ENCODE results near the gene PYCARD.
"Not testable (repeated sequence)": the region's sequence is repeated elsewhere in the genome, so short reads cannot be mapped to it uniquely, and the experiment has no call there.

The PYCARD gene

DNA sequence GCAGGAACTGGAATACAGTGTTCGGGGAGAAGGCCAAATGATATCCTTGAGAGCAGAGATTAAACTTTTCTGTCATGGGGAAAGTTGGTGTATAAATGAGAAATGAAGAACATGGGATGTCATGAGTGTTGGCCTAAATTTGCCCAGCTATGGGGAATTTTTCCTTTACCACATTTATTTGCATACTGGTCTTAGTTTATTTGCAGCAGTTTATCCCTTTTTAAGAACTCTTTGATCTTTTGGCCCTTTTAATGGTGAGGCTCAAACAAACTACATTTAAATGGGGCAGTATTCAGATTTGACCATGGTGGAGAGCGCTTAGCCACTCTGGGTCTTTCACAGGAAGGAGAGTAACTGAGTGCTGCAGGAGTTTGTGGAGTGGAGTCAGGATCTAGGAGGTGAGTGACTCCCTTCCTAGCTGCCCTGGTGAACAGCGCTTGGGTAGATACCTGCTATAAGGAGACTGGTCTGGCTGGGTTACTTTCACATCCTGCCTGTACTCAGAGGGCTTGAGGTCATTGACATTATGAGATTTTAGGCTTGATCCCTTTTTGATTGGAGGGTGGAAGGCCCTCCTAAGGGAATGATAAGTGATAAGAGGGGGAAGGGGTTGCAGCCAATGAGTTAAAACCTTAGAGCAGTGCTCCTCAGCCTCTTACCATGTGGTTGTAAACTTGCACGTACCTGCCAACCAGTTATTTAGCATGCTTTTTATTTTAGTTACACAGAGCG, 10.7 kb downstream of the PYCARD start:
- in situ Hi-C loops (cut with MboI; ENCODE audit: low sequenced_read_pairs): no loop called here

DNA sequence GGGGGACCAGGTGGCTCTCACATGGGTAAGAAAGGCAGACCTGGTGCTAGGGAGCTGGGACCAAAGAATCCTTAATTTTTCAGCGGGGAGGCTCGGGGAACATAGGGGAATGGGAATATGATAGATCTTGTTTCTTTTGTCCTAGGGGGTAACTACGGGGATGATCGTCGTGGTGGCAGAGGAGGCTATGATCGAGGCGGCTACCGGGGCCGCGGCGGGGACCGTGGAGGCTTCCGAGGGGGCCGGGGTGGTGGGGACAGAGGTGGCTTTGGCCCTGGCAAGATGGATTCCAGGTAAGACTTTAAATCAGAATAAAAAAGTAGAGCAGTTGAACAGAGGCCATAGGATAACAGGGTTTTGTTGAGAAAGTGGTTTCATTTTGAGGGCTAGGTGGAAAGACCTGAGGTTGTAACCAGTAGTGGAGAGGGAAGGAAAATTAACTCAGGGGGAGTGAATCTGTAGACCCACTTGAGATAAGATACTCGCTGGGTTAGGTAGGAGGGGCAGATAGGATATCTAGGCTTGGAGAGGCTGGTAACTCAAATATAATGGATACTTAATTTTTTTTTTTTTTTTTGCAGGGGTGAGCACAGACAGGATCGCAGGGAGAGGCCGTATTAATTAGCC, 11.6 kb downstream of the PYCARD start:
- in situ Hi-C loops (cut with MboI; ENCODE audit: low sequenced_read_pairs): no loop called here

DNA sequence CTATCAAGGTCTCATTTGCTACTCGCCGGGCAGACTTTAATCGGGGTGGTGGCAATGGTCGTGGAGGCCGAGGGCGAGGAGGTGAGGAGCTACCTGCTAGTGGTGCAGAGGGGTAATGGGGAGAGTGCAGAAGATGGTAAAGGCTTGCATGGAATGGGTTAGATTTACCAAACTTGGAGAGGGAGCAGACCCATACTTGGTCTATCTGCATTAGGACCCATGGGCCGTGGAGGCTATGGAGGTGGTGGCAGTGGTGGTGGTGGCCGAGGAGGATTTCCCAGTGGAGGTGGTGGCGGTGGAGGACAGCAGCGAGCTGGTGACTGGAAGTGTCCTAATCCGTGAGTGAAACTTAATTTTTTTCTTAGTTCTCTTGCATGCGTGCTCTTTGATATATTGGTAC, 12.5 kb downstream of the PYCARD start:
- in situ Hi-C loops (cut with MboI; ENCODE audit: low sequenced_read_pairs): no loop called here

DNA sequence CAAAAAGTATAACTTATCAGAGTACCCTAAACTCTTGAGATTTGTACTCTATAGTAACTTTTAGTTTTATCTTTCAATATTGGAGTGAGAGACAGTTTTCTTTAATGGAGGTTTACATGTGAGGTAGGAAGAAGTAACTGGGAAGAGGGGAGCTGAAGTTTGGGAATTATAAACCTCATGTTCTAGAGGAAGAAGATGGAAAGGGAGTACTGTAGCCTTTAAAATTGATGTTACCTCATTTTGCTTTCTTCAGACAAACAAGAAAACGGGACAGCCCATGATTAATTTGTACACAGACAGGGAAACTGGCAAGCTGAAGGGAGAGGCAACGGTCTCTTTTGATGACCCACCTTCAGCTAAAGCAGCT, 13.2 kb downstream of the PYCARD start:
- in situ Hi-C loops (cut with MboI; ENCODE audit: low sequenced_read_pairs): no loop called here

DNA sequence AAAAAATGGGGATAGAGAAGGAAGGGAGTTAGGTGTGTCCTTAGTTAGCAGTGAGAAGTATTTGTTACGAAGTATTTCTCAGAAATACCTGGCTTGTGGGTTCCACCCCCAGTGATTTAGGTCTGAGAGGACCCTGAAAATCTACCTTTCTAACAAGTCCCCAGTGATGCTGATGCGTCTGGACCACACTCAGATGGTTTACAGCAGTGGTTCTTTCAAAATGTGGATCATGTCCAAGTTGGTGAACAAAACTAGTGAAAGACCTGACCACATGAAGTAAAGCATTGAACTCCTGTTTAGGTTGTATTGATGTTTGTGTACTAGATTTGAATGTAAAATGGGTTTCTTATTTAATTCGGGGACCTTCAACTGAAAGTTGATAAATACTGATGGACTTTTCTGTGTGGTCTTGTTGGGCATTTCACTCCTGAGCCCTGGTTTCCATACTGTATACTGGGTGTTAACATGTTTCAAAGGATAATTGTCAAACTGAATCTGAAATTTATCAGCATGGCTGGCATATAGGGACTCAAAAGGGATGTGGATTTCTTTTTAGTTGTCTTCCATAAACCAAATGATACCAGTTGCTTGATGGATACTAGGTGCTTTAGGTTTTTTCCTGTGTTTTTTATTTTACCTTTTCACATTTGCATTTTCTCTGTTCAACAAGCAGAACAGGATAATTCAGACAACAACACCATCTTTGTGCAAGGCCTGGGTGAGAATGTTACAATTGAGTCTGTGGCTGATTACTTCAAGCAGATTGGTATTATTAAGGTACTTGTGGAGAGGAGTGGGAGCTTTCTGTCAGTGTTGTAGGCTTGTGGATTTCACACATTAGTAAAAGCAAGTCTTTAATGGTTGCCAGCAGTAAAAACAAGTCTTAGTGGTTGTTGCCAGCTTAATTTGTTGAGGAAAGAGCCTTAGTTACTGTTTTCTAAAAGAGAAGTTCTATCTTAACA, 13.8 kb downstream of the PYCARD start:
- in situ Hi-C loops (cut with MboI; ENCODE audit: low sequenced_read_pairs): no loop called here

DNA sequence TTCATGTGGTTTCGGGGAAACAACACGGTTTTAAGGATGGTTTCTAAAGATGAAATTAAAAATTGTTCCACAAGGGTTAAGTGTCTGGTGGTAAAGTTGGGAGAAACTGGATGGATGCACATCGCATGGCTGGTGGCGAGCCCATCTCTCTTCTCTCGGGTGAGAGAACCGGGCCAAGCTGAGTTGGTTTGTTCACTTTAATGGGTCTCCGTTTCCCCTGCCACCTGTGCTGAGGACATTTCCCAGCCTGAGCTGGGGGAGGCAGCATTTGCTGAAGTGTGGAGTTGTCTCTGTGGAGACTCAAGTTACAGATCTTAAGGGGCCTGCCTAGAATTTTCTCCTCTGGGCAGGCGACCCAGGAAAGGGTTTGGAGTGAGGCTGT, 14.8 kb downstream of the PYCARD start:
- in situ Hi-C loops (cut with MboI; ENCODE audit: low sequenced_read_pairs): no loop called here

DNA sequence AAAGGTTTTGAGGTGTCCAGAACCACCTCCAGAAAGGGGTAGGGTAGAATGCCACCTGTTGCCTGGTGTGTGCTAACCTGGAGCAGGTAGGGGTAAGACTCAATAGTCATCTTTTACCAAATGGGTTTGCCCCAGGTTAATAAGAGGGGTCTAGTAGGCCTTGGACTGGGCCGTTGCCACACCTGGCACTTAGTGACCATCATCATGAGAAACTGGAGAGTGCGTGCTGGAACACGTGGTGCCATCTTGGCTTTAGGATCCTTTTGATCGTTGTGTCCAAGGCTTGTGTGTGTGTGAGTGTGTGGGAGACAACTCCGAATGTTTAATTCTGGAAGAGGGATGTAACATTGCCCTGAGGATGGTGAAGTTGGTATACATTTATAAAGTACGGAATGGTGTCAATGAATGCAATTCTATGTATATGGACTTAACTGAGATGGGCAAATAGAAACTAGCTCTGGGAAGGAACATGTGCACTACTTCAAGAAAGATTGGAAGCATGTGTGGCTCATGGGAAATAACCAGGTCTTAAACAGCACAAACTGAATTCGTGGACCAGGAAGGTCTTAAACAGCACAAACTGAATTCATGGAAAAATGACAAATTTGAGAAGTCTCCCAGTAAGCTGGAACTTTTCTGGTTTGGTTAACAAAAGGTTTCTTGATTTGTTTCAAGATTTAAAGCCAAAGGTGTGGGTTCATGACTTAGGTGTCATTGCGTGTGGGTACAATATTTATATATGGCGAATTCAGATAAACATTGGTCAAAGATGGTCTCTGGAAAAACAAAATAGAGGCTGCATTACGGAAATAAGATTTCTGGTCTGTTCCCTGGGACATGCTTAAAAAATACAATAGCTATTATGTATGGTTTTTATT, 15.4 kb downstream of the PYCARD start:
- in situ Hi-C loops (cut with MboI; ENCODE audit: low sequenced_read_pairs): no loop called here

DNA sequence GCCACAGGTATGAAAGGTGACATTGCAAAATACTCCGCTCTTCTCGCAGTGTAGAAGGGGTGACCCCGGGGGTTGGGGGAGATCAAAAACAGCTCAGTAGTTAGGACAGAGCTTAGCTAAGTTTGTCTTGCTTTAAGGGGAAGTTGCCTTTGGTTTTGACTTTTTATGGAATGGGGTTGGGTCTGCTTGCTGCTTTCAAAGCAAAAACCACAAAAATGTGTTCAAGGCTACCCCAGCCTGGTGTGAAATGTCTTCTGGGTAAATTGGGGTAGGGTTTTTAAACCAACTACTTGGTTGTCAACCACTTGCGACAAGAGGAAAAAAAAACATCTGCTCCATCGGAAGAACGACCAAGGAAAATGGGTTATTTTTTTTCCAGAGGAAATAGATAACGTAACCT, 16.4 kb downstream of the PYCARD start:
- in situ Hi-C loops (cut with MboI; ENCODE audit: low sequenced_read_pairs): no loop called here

DNA sequence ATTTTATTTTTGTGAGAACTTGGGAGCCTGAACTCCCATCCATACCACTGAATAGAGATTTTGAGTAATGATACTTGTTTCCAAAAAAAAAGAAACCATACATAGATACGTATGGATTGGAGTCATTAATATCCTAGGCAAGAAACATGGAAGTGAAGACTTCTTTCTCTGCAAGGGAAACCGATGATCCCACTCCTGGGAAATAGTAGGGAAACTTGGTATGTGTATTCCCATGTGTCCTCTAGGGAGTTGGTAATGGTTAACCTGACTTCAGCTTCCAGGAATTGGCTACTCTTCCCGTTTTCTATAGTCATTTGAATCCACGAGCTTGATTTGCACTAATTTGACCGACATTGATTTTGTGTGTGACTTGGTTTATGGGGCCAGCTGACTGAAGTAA, 17.2 kb downstream of the PYCARD start:
- in situ Hi-C loops (cut with MboI; ENCODE audit: low sequenced_read_pairs): no loop called here

DNA sequence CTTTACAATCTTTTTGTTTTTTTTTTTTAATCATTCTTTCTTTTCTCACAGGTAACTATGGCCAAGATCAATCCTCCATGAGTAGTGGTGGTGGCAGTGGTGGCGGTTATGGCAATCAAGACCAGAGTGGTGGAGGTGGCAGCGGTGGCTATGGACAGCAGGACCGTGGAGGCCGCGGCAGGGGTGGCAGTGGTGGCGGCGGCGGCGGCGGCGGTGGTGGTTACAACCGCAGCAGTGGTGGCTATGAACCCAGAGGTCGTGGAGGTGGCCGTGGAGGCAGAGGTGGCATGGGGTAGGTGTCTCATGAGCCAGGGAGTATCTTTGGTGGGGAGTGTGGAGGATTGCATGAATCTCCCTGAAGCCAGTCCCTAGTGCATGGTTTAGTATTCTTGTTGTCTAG, 17.7 kb downstream of the PYCARD start:
- in situ Hi-C loops (cut with MboI; ENCODE audit: low sequenced_read_pairs): no loop called here

DNA sequence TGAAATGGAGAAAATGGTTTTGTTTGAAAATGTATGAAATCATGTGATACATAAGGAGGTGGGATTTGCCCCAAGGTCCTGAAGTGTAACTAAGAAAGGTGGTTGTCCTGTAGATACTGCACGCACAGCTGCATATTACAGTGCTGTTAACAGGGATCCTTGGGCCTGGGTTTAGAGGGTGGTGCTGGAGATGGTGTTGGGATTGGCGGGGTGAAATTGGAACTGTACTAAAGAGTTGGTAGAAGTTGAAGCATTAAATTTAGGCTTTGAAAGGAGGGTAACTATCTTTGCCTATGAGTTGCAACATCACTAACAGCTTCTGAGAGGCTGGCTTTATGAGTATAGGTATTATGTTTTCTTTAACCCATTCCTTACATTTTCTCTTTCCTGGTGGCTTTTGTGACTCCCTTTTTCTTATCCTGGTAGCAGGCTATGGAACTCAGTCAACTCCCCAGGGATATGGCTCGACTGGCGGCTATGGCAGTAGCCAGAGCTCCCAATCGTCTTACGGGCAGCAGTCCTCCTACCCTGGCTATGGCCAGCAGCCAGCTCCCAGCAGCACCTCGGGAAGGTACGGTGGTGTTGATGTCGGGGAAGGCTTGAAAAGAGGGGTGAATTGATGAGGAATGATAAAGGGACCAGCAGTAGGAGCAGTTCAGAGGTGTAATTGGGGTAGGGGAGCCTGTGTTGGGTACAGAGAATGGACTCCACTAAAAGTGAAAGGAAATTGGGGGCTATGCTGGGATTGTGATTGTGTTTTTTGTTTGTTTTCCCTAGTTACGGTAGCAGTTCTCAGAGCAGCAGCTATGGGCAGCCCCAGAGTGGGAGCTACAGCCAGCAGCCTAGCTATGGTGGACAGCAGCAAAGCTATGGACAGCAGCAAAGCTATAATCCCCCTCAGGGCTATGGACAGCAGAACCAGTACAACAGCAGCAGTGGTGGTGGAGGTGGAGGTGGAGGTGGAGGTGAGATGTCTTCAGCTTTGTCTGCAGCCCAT, 18.8 kb downstream of the PYCARD start:
- in situ Hi-C loops (cut with MboI; ENCODE audit: low sequenced_read_pairs): no loop called here

DNA sequence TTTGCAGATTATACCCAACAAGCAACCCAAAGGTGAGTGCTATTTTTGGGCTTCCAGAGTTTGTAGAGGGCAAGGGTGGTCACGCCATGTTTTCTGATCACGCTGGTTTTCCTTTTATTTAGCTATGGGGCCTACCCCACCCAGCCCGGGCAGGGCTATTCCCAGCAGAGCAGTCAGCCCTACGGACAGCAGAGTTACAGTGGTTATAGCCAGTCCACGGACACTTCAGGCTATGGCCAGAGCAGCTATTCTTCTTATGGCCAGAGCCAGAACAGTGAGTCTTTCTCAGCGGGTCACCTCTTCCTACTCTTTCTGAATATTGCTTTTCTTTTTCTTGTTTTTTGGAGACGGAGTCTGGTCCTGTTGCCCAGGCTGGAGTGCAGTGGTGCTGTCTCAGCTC, 20.2 kb downstream of the PYCARD start:
- in situ Hi-C loops (cut with MboI; ENCODE audit: low sequenced_read_pairs): no loop called here

DNA sequence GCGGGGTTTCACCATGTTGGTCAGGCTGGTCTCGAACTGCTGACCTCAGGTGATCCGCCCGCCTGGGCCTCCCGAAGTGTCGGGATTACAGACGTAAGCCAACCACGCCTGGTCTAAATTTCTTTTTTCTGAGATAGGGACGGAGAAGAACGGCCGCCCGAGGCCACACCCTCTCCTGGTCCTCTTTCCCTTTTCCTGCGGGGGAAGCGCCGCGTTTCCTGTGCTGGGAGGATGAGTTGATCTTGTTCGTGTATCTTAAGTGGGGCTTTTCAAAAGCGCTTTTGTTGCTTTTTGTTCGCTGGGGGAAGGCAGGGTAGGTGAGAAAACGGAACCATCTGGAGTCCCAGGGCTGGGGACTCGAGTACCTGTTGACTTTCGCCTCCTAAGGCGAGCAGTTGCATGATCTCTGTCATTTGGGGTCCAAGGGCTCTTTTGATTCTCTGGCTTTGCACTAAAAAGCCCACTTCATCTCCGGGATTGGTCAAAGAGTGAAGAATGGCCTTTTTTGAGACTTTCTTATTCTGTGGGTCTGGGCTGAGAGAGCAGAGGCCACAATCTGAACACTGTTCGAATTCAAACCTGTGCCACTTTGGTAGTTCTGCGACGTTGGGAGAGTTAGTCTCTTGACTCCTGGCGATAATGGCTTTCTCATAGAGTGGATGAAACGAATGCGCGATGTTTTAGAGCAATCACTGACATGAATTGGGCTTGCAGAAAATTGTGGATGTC, 21.3 kb downstream of the PYCARD start:
- in situ Hi-C loops (cut with MboI; ENCODE audit: low sequenced_read_pairs): no loop called here

DNA sequence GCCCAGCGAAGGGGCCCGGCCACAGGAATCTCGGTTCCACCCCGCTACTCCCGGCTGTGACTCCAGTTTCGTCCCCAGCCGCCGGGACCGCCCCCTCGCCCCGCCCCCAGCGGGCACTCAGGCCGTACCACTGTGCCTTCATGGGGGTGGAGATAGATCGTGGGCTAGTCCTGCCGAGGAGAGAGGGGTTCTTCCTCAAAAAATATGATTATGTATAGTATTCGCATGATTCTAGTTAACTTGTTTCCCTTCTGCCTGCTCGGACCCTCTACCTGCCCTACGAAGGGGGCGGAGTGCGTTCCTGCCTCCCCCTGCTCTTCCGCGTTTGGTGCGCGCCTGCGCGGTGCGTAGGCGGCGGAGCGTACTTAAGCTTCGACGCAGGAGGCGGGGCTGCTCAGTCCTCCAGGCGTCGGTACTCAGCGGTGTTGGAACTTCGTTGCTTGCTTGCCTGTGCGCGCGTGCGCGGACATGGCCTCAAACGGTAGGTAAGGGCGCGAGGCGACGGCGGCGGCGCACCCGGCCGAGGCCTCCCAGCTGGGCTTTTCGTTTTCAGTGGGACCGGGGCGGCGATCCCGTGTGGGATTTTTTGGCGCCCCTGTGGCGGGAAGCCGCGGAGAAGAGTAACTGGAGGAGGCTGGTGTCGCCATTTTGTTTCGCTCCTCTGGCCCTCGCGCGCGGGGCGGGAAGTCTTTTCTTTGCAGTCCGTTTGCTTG, 22.7 kb downstream of the PYCARD start, which contains the start of gene FUS:
FUS (plus strand) TSS at position 393 of the 713 bp plus-strand sequence; CDS start at position 469, 76 bp downstream.
- in situ Hi-C loops (cut with MboI; ENCODE audit: low sequenced_read_pairs): no loop called here

DNA sequence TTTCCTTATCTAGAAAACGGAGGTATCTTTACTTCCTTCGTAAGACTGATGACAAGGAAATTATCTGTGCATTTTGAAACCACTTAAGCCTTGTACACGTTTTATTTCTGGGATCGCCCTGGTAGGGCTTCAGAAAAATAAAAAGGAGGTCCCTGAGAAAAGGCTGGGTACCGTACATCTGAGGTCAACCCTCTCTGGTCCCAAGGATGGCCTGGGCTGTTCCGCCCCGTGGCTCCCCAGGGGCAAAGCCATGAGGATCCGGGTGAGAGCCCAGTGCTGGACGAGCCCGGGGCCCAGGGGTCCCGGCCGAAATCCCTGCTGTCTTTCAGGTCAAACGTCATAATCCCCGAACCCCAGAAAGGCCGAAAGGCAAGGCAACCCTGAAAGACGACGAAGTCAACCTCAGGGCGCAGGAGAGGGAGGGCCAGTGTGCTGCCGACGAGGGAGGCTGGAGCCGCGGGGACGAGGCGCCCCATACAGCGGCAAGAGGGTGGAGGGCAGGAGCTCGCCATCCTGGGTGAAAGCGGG, 23.3 kb downstream of the PYCARD start:
- in situ Hi-C loops (cut with MboI; ENCODE audit: low sequenced_read_pairs): no loop called here

DNA sequence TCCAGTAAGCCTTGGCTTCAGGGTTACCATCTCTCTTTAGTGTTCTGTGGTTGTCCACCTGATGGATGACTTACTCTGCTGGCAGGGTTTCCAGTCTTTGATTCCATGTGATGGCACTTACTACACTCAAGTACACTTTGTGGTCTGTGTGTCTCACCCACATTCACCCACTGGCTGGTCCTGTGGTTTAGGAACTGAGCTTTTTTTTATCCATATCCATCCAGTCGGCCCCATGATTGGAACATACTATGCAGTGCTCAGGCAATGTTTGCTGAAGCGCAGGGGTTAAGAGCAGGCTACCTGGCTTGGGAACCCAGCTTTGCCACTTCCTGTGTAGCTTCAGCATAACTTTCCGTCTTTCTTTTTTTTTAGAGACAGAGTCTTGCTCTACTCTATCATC, 25.4 kb downstream of the PYCARD start:
- in situ Hi-C loops (cut with MboI; ENCODE audit: low sequenced_read_pairs): no loop called here

DNA sequence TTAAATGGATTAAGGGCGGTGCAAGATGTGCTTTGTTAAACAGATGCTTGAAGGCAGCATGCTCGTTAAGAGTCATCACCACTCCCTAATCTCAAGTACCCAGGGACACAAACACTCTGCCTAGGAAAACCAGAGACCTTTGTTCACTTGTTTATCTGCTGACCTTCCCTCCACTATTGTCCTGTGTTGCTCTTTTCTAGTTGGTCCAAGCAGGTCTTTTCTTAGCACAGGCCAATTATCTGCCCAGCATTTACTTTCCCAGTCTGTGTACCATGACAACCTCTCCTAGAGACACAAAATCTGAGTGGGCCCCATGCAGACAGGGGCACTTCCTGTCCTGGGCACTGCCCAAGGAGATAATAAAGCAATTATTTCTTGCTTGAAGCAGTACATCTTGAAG, 32.5 kb downstream of the PYCARD start:
- in situ Hi-C loops (cut with MboI; ENCODE audit: low sequenced_read_pairs): not testable (repeated sequence)

DNA sequence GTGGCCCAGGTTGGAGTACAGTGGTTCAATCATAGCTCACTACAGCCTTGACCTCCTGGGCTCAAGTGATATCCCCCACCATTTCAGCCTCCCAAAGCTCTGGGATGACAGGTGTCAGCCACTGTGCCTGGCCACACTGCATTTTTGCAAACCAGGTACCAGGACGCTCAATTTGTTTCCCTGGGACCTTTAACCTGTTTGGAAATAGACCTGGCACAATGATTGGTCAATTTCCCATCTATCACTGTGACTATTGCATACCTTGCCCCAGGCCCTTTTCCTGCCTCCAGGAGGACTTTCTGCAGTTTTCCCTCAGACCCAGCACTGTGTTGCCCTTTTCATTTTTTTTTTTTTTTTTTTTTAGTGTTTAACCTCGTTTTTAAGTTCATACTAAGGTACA, 33.7 kb downstream of the PYCARD start:
- in situ Hi-C loops (cut with MboI; ENCODE audit: low sequenced_read_pairs): no loop called here
